H9 (cell line): Measurements from ENCODE around the gene RASL10B. TPM values are rescaled to one million over a fixed set of nuclear protein-coding genes. Genes with fewer than 3 reads are reported as not detected.

Source experiments
- DNase-seq: peaks from one replicate; pipeline ENCODE4 v3.0.0-alpha.2; 2017
- H2AFZ ChIP-seq: one replicate; pipeline ENCODE4 v1.6.1; 2013; ENCODE audit warnings: mild to moderate bottlenecking, low read length, control low read depth, moderate library complexity
- H2AK5ac ChIP-seq: 2 replicates; pipeline ENCODE4 v1.6.1; 2013; ENCODE audit warnings: low read length, control low read depth, mixed read lengths; ENCODE audit not compliant: insufficient read length
- H2BK120ac ChIP-seq: one replicate; pipeline ENCODE4 v1.6.1; 2013; ENCODE audit warnings: low read depth, mild to moderate bottlenecking, low read length, control low read depth, inconsistent platforms; ENCODE audit not compliant: poor library complexity, severe bottlenecking
- H2BK12ac ChIP-seq: 2 replicates; pipeline ENCODE4 v1.6.1; 2013; ENCODE audit warnings: low read length, control low read depth, mixed read lengths, low read depth; ENCODE audit not compliant: insufficient read length
- H2BK15ac ChIP-seq: 2 replicates; pipeline ENCODE4 v1.6.1; 2013; ENCODE audit warnings: low read depth, low read length, control low read depth
- H2BK20ac ChIP-seq: one replicate; pipeline ENCODE4 v1.6.1; 2013; ENCODE audit warnings: low read depth, mild to moderate bottlenecking, low read length, control low read depth, inconsistent platforms; ENCODE audit not compliant: poor library complexity, severe bottlenecking
- H2BK5ac ChIP-seq: 2 replicates; pipeline ENCODE4 v1.6.1; 2013; ENCODE audit warnings: low read length, control low read depth, mixed read lengths; ENCODE audit not compliant: insufficient read length
- H3K14ac ChIP-seq: 2 replicates; pipeline ENCODE4 v1.6.1; 2013; ENCODE audit warnings: low read length, control low read depth; ENCODE audit not compliant: insufficient read depth
- H3K18ac ChIP-seq: 2 replicates; pipeline ENCODE4 v1.6.1; 2013; ENCODE audit warnings: low read depth, mild to moderate bottlenecking, mixed read lengths, low read length, control low read depth; ENCODE audit not compliant: insufficient read length
- H3K23ac ChIP-seq: 2 replicates; pipeline ENCODE4 v1.6.1; 2013; ENCODE audit warnings: low read length, control low read depth, mixed read lengths, low read depth; ENCODE audit not compliant: insufficient read length
- H3K23me2 ChIP-seq: 2 replicates; pipeline ENCODE4 v1.6.1; 2013; ENCODE audit warnings: low read depth, mild to moderate bottlenecking, mixed read lengths, low read length, control low read depth; ENCODE audit not compliant: insufficient read length, poor library complexity, severe bottlenecking
- H3K27ac ChIP-seq: 2 replicates; pipeline ENCODE4 v1.5.1; 2013; ENCODE audit warnings: low read length, control low read depth, mixed read lengths, low read depth; ENCODE audit not compliant: insufficient read length
- H3K27me3 ChIP-seq: 2 replicates; pipeline ENCODE4 v1.6.1; 2013; ENCODE audit warnings: low read length, control low read depth, inconsistent platforms; ENCODE audit not compliant: insufficient read depth
- H3K4ac ChIP-seq: 2 replicates; pipeline ENCODE4 v1.6.1; 2013; ENCODE audit warnings: low read depth, mild to moderate bottlenecking, control low read depth, inconsistent platforms, low read length, moderate library complexity
- H3K4me1 ChIP-seq: 2 replicates; pipeline ENCODE4 v1.6.1; 2013; ENCODE audit warnings: low read length, control low read depth, inconsistent platforms; ENCODE audit not compliant: insufficient read depth
- H3K4me2 ChIP-seq: 2 replicates; pipeline ENCODE4 v1.6.1; 2013; ENCODE audit warnings: low read length, control low read depth, mixed read lengths; ENCODE audit not compliant: insufficient read length, insufficient read depth
- H3K56ac ChIP-seq: 2 replicates; pipeline ENCODE4 v1.6.1; 2013; ENCODE audit warnings: low read depth, mild to moderate bottlenecking, mixed read lengths, low read length, control low read depth; ENCODE audit not compliant: insufficient read length
- H3K79me1 ChIP-seq: 2 replicates; pipeline ENCODE4 v1.6.1; 2013; ENCODE audit warnings: low read depth, mild to moderate bottlenecking, moderate library complexity, low read length, control low read depth, inconsistent platforms; ENCODE audit not compliant: insufficient read depth, poor library complexity, severe bottlenecking
- H3K79me2 ChIP-seq: 2 replicates; pipeline ENCODE4 v1.6.1; 2013; ENCODE audit warnings: low read length, control low read depth, inconsistent platforms; ENCODE audit not compliant: insufficient read depth
- H3K9ac ChIP-seq: 2 replicates; pipeline ENCODE4 v1.6.1; 2013; ENCODE audit warnings: low read length, control low read depth, mixed read lengths; ENCODE audit not compliant: insufficient read length; ENCODE audit errors: extremely low read depth
- H3K9me3 ChIP-seq: one replicate; pipeline ENCODE4 v1.6.1; 2013; ENCODE audit warnings: low read depth, low read length, inconsistent platforms; ENCODE audit not compliant: control insufficient read depth
- H3T11ph ChIP-seq: one replicate; pipeline ENCODE4 v1.6.1; 2013; ENCODE audit warnings: mild to moderate bottlenecking, low read length, control low read depth, inconsistent platforms
- H4K20me1 ChIP-seq: one replicate; pipeline ENCODE4 v1.6.1; 2013; ENCODE audit not compliant: control insufficient read depth, insufficient read length, insufficient read depth
- H4K5ac ChIP-seq: 2 replicates; pipeline ENCODE4 v1.6.1; 2013; ENCODE audit warnings: low read depth, mild to moderate bottlenecking, mixed read lengths, low read length, control low read depth; ENCODE audit not compliant: insufficient read length
- H4K8ac ChIP-seq: replicated peaks from 2 replicates; pipeline ENCODE4 v1.6.1; 2013; ENCODE audit warnings: low read length, control low read depth, mixed read lengths, low read depth; ENCODE audit not compliant: insufficient read length
- H4K91ac ChIP-seq: 2 replicates; pipeline ENCODE4 v1.6.1; 2013; ENCODE audit warnings: low read depth, mild to moderate bottlenecking, moderate library complexity, mixed read lengths, low read length, control low read depth; ENCODE audit not compliant: insufficient read length
- H3K27ac Mint-ChIP-seq, 3 experiments: 2 replicates in 2 of 3; 3 replicates in 1 of 3; pipeline ENCODE4 v1.8.0; 2020 to 2021; ENCODE audit warnings: mixed read lengths in 3 of 3, mild to moderate bottlenecking in 1 of 3, moderate library complexity in 1 of 3
- H3K27me3 Mint-ChIP-seq: 2 replicates; pipeline ENCODE4 v1.8.0; 2021; ENCODE audit warnings: low read depth, mild to moderate bottlenecking, moderate library complexity, mixed read lengths
- H3K36me3 Mint-ChIP-seq, 3 experiments: 2 replicates in 2 of 3; 3 replicates in 1 of 3; pipeline ENCODE4 v1.8.0; 2020 to 2021; ENCODE audit warnings: low read depth in 3 of 3, mixed read lengths in 3 of 3; ENCODE audit not compliant: insufficient read depth in 1 of 3
- H3K4me1 Mint-ChIP-seq, 2 experiments: 2 replicates each; pipeline ENCODE4 v1.8.0; 2020; ENCODE audit warnings: mixed read lengths in 2 of 2
- H3K4me3 Mint-ChIP-seq, 2 experiments: 2 replicates in 1 of 2; 3 replicates in 1 of 2; pipeline ENCODE4 v1.8.0; 2020 to 2021; ENCODE audit warnings: mild to moderate bottlenecking in 2 of 2, mixed read lengths in 2 of 2, moderate library complexity in 1 of 2
- H3K9me3 Mint-ChIP-seq, 2 experiments: 2 replicates in 1 of 2; 3 replicates in 1 of 2; pipeline ENCODE4 v1.8.0; 2020; ENCODE audit warnings: mild to moderate bottlenecking in 2 of 2, mixed read lengths in 2 of 2, moderate library complexity in 1 of 2
- WGBS: extraction: QIAGEN DNeasy Blood & Tissue Kit; methylation state at CpG from one replicate; pipeline ENCODE4 v1.1.7; 2013; ENCODE audit warnings: missing lambda C conversion rate, low lambda C conversion rate, mixed read lengths; ENCODE audit not compliant: insufficient read length; ENCODE audit errors: extremely low coverage; 5-methylcytosine and 5-hydroxymethylcytosine counted together
- total RNA-seq: library from RNA; stranded (reverse); gene quantifications from 2 replicates; pipeline ENCODE4 v1.2.1, GENCODE V29; 2021
- TF ChIP-seq, protein P1 (sequence below): fragments of 200-600 bp; sonication (generic); conservative IDR thresholded peaks from 3 replicates; pipeline ENCODE4 v1.8.0; 2021; ENCODE audit warnings: antibody characterized with exemption, mild to moderate bottlenecking

The RASL10B gene
- total RNA-seq, 1 experiment from 2014 or later: 15.9 TPM

DNA sequence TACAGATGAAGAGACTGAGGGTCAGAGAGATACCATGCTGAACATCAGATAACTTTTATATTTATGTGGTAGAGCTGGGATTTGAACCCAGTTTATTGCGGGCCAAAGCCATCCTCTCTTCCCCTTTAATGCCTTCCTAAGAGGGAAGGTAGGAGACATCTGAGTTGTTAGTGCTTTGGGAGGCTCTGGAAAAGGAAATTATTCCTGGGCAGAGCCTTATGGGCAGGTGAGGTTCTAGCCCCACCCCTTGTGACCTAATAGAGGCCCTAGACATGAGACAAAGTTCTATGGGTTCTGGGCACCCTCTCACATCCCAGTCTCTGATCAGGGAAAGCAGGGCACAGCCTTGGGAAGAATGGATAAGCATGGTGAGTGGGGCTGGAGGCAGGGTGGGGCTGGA is 29.1 kb downstream of the RASL10B start, which contains the start of gene C17orf50:
C17orf50 (plus strand) TSS at position 301 of the 400 bp plus-strand sequence; CDS start at position 356, 55 bp downstream.
- Histone ChIP-seq H3K4me2 (no peak within 1 kb of the TSS), H2AK5ac (no peak within 1 kb of the TSS), H3K79me1 (no peaks in the 10 kb centered on the region), H3T11ph (no peak within 1 kb of the TSS), H3K4ac (no peak within 1 kb of the TSS), H3K27me3 (peaks cover 2% of the 10 kb centered on the region; the same call in 1 of the 2 replicates), H3K9me3 (no peaks in the 10 kb centered on the region), H2BK12ac (no peak within 1 kb of the TSS), H2BK120ac (no peak within 1 kb of the TSS), H3K27ac (no peak within 1 kb of the TSS), H4K8ac (no peak within 1 kb of the TSS), H2BK15ac (no peak within 1 kb of the TSS), H3K4me1 (no peaks in the 10 kb centered on the region), H3K14ac (no peak within 1 kb of the TSS), H4K5ac (no peak within 1 kb of the TSS), H3K79me2 (no peaks in the 10 kb centered on the region), H3K18ac (no peak within 1 kb of the TSS), H3K9ac (no peak within 1 kb of the TSS), H3K23ac (no peak within 1 kb of the TSS), H2BK5ac (no peak within 1 kb of the TSS), H3K23me2 (peaks cover 5% of the 10 kb centered on the region), H2AFZ (no peak within 1 kb of the TSS), H4K91ac (no peak within 1 kb of the TSS), H2BK20ac (no peak within 1 kb of the TSS), H4K20me1 (no peaks in the 10 kb centered on the region), H3K56ac (no peak within 1 kb of the TSS)
- Mint-ChIP-seq H3K27me3 (peaks cover 19% of the 10 kb centered on the region), H3K4me1 (peaks cover 8 to 10% of the 10 kb centered on the region in 2 experiments), H3K27ac (no peak within 1 kb of the TSS), H3K9me3 (no peaks in the 10 kb centered on the region; a peak in 3 of 5 replicates), H3K4me3 (no peak within 1 kb of the TSS), H3K36me3 (no peaks in the 10 kb centered on the region; a peak in 1 of 7 replicates)
- TF ChIP-seq, protein P1, sequence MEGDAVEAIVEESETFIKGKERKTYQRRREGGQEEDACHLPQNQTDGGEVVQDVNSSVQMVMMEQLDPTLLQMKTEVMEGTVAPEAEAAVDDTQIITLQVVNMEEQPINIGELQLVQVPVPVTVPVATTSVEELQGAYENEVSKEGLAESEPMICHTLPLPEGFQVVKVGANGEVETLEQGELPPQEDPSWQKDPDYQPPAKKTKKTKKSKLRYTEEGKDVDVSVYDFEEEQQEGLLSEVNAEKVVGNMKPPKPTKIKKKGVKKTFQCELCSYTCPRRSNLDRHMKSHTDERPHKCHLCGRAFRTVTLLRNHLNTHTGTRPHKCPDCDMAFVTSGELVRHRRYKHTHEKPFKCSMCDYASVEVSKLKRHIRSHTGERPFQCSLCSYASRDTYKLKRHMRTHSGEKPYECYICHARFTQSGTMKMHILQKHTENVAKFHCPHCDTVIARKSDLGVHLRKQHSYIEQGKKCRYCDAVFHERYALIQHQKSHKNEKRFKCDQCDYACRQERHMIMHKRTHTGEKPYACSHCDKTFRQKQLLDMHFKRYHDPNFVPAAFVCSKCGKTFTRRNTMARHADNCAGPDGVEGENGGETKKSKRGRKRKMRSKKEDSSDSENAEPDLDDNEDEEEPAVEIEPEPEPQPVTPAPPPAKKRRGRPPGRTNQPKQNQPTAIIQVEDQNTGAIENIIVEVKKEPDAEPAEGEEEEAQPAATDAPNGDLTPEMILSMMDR: no peak
- WGBS: no CpG with 5 or more reads among the region's 1 CpG
- DNase-seq: no peak
